ENCODE measurements around the gene ADGRG3.
"Not testable (repeated sequence)": the region's sequence is repeated elsewhere in the genome, so short reads cannot be mapped to it uniquely, and the experiment has no call there.

ADGRG3 gene

DNA sequence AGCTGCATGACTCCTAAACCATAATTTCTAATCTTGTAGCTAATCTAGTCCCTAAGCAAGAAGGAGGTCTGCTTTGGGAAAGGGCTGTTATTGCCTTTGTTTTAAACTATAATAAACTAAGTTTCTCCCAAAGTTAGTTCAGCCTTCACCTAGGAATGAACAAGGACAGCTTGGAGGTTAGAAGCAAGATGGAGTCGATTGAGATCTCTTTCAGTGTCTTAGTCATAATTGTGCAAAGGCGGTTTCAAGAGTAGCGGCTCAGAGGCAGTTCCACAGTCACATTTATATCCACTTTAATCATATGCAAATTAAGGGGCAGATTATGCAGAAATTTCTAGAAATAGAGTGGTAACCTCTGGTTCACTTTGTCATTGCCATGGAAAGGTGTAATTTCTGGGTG lies 43.9 kb downstream of the ADGRG3 start:
- Histone ChIP-seq H3K9me3 (ENCODE audit: insufficient read depth, low read length, severe bottlenecking) (no peaks in the 10 kb centered on the region), H3K27ac (ENCODE audit: low read length) (no peak overlapping the region), H3K27me3 (ENCODE audit: insufficient read depth, low read length, poor library complexity) (peaks cover 19% of the 10 kb centered on the region), H2AFZ (ENCODE audit: low read depth, low read length) (no peak overlapping the region), H3K4me3 (ENCODE audit: low read depth in 1 of 2, low read length in 2 of 2) (no peak overlapping the region), H3K4me2 (ENCODE audit: insufficient read depth, low read length) (no peak overlapping the region), H4K20me1 (ENCODE audit: insufficient read depth, low read length) (no peaks in the 10 kb centered on the region), H3K9ac (ENCODE audit: low read depth, low read length) (no peak overlapping the region), H3K79me2 (ENCODE audit: insufficient read depth, low read length) (no peaks in the 10 kb centered on the region), H3K36me3 (ENCODE audit: insufficient read depth, low read length) (no peaks in the 10 kb centered on the region), H3K4me1 (ENCODE audit: insufficient read depth, low read length) (no peaks in the 10 kb centered on the region)
- ATAC-seq (ENCODE audit: insufficient read depth, low read depth) (no peak), DNase-seq (no peak)
- no peak for TF ChIP-seq EZH2 (IDR thresholded peaks at IDR 0.05; ENCODE audit: borderline replicate concordance, low read depth, low read length, severe bottlenecking)

DNA sequence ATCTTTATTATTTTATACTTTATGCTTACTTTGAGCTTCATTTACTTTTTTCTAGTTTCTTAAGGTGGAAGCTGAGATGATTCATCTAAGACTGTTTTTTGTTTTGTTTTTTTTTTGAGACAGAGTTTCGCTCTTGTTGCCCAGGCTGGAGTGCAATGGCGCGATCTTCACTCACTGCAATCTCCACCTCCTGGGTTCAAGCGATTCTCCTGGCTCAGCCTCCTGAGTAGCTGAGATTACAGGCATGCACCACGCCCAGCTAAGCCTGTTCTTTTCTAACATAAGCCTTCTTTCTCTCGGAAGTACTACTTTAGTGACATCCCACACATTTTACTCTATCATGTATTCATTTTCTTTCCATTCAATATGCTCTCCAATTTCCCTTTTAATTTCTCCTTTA lies 44.5 kb downstream of the ADGRG3 start:
- H3K9ac ChIP-seq (ENCODE audit: low read depth, low read length); H3K79me2 ChIP-seq (ENCODE audit: insufficient read depth, low read length); H3K27ac ChIP-seq (ENCODE audit: low read length); H3K4me2 ChIP-seq (ENCODE audit: insufficient read depth, low read length); H3K4me3 ChIP-seq (ENCODE audit: low read depth in 1 of 2, low read length in 2 of 2); H4K20me1 ChIP-seq (ENCODE audit: insufficient read depth, low read length); ATAC-seq (ENCODE audit: insufficient read depth, low read depth); H3K36me3 ChIP-seq (ENCODE audit: insufficient read depth, low read length); H2AFZ ChIP-seq (ENCODE audit: low read depth, low read length); H3K4me1 ChIP-seq (ENCODE audit: insufficient read depth, low read length); DNase-seq; H3K9me3 ChIP-seq (ENCODE audit: insufficient read depth, low read length, severe bottlenecking): not testable (repeated sequence)
- H3K27me3 ChIP-seq (ENCODE audit: insufficient read depth, low read length, poor library complexity): peaks cover 19% of the 10 kb centered on the region

DNA sequence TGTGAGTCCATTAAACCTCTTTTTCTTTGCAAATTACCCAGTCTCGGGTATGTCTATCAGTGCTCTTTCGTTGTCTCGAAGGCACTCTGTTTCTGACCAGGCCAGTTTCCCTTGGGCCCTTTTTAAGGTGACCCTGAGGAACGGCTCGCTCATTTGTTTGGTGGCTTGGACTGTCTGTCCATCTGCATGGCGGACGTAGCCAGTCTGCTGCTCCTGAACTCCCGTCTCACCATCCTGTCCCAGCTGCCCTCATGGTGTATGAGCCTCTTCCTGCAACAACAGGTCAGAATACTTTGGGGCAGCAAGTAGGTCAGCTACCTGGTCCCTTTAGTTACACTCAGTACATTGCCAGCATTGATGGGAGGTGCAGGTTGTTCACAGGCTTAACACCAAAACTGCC lies 45.5 kb downstream of the ADGRG3 start:
- H3K4me2 ChIP-seq (ENCODE audit: insufficient read depth, low read length): no peak overlapping the region
- no peaks in the 10 kb centered on the region for H3K36me3 ChIP-seq (ENCODE audit: insufficient read depth, low read length)
- H2AFZ ChIP-seq (ENCODE audit: low read depth, low read length): no peak overlapping the region
- no peak overlapping the region for H3K27ac ChIP-seq (ENCODE audit: low read length)
- no peaks in the 10 kb centered on the region for H3K9me3 ChIP-seq (ENCODE audit: insufficient read depth, low read length, severe bottlenecking)
- no peak overlapping the region for H3K9ac ChIP-seq (ENCODE audit: low read depth, low read length)
- DNase-seq (no peak), ATAC-seq (ENCODE audit: insufficient read depth, low read depth) (no peak)
- H4K20me1 ChIP-seq (ENCODE audit: insufficient read depth, low read length): no peaks in the 10 kb centered on the region
- no peak overlapping the region for H3K4me3 ChIP-seq (ENCODE audit: low read depth in 1 of 2, low read length in 2 of 2)
- H3K27me3 ChIP-seq (ENCODE audit: insufficient read depth, low read length, poor library complexity): peaks cover 19% of the 10 kb centered on the region
- H3K4me1 ChIP-seq (ENCODE audit: insufficient read depth, low read length): no peaks in the 10 kb centered on the region
- TF ChIP-seq EZH2 (IDR thresholded peaks at IDR 0.05; ENCODE audit: borderline replicate concordance, low read depth, low read length, severe bottlenecking): no peak
- TF ChIP-seq, protein P1, sequence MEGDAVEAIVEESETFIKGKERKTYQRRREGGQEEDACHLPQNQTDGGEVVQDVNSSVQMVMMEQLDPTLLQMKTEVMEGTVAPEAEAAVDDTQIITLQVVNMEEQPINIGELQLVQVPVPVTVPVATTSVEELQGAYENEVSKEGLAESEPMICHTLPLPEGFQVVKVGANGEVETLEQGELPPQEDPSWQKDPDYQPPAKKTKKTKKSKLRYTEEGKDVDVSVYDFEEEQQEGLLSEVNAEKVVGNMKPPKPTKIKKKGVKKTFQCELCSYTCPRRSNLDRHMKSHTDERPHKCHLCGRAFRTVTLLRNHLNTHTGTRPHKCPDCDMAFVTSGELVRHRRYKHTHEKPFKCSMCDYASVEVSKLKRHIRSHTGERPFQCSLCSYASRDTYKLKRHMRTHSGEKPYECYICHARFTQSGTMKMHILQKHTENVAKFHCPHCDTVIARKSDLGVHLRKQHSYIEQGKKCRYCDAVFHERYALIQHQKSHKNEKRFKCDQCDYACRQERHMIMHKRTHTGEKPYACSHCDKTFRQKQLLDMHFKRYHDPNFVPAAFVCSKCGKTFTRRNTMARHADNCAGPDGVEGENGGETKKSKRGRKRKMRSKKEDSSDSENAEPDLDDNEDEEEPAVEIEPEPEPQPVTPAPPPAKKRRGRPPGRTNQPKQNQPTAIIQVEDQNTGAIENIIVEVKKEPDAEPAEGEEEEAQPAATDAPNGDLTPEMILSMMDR (IDR thresholded peaks at IDR 0.05; ENCODE audit: borderline replicate concordance, extremely low read depth, low read length, poor library complexity, severe bottlenecking): no peak
- no peaks in the 10 kb centered on the region for H3K79me2 ChIP-seq (ENCODE audit: insufficient read depth, low read length)

DNA sequence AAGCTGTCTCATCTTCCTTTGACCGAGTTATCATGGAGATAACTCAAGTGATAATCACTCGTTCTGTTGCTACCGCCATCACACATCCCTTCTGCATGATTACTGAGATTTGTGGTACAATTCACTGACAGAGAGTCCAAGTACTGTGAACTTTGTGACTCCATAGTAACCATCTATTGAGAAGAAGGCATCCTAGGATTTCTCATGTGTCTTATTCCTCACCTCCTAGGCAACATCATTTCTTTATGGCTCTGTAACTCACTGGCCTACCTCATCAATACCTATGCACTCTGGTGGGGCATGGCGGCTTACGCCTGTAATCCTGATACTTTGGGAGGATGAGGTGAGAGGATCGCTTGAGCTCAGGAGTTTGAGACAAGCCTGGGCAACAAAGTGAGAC lies 45.9 kb downstream of the ADGRG3 start:
- ATAC-seq (ENCODE audit: insufficient read depth, low read depth) (no peak), DNase-seq (no peak)
- Histone ChIP-seq H3K79me2 (ENCODE audit: insufficient read depth, low read length) (no peaks in the 10 kb centered on the region), H3K4me2 (ENCODE audit: insufficient read depth, low read length) (no peak overlapping the region), H3K27ac (ENCODE audit: low read length) (no peak overlapping the region), H3K9me3 (ENCODE audit: insufficient read depth, low read length, severe bottlenecking) (no peaks in the 10 kb centered on the region), H3K9ac (ENCODE audit: low read depth, low read length) (no peak overlapping the region), H3K4me3 (ENCODE audit: low read depth in 1 of 2, low read length in 2 of 2) (no peak overlapping the region), H4K20me1 (ENCODE audit: insufficient read depth, low read length) (no peaks in the 10 kb centered on the region), H3K27me3 (ENCODE audit: insufficient read depth, low read length, poor library complexity) (peaks cover 19% of the 10 kb centered on the region), H2AFZ (ENCODE audit: low read depth, low read length) (no peak overlapping the region), H3K4me1 (ENCODE audit: insufficient read depth, low read length) (no peaks in the 10 kb centered on the region), H3K36me3 (ENCODE audit: insufficient read depth, low read length) (no peaks in the 10 kb centered on the region)
- no peak for TF ChIP-seq EZH2 (IDR thresholded peaks at IDR 0.05; ENCODE audit: borderline replicate concordance, low read depth, low read length, severe bottlenecking)
- TF ChIP-seq, protein P1 (IDR thresholded peaks at IDR 0.05; ENCODE audit: borderline replicate concordance, extremely low read depth, low read length, poor library complexity, severe bottlenecking): no peak
